Upper lobe of left lung (tissue), 6 donors: ENCODE results near the gene PCSK1. TPM values are rescaled to one million over a fixed set of nuclear protein-coding genes. Genes with fewer than 3 reads are reported as not detected.
A peak's percentile ranks its signal among the peaks of the same experiment; 100 is the strongest.

ENCODE experiments used
- ATAC-seq, 2 donors: fragments of 200-7000 bp; cut with Tn5 transposase; one replicate each; pipeline ENCODE4 v1.9.1; 2022; ENCODE audit warnings: mild to moderate bottlenecking in 2 of 2, moderate library complexity in 2 of 2; ENCODE audit not compliant: low FRiP score in 2 of 2
- DNase-seq, 2 donors: peaks; one replicate each; pipeline ENCODE4 v3.0.0-alpha.2; 2019 to 2020
- H3K27ac ChIP-seq, 4 donors: fragments of 200-600 bp; sonication (generic); one replicate each; pipeline ENCODE4 v1.5.1; 2016 to 2019
- H3K27me3 ChIP-seq, 4 donors: fragments of 200-600 bp; sonication (generic); one replicate each; pipeline ENCODE4 v1.5.1; 2017 to 2019
- H3K36me3 ChIP-seq, 4 donors: fragments of 200-600 bp; sonication (generic); one replicate each; pipeline ENCODE4 v1.5.1; 2016 to 2019
- H3K4me1 ChIP-seq, 4 donors: fragments of 200-600 bp; sonication (generic); one replicate each; pipeline ENCODE4 v1.5.1; 2018 to 2019
- H3K4me3 ChIP-seq, 4 donors: fragments of 200-600 bp; sonication (generic); one replicate each; pipeline ENCODE4 v1.5.1; 2017 to 2019; ENCODE audit warnings: mild to moderate bottlenecking in 2 of 4, moderate library complexity in 1 of 4
- H3K9me3 ChIP-seq, 4 donors: fragments of 200-600 bp; sonication (generic); one replicate each; pipeline ENCODE4 v1.5.1; 2018 to 2019
- CTCF ChIP-seq, 6 experiments: fragments of 450-650 bp in 4 of 6; fragments of 200-600 bp in 2 of 6; sonication (generic) in 2 of 6; IDR thresholded peaks; one replicate each; pipeline ENCODE4 v1.5.1; 2016 to 2019; ENCODE audit warnings: antibody characterized with exemption in 6 of 6
- EP300 ChIP-seq, 4 donors: sonication (generic); formaldehyde crosslinking; IDR thresholded peaks; one replicate each; pipeline ENCODE4 v1.5.1; 2017; ENCODE audit warnings: antibody characterized with exemption in 4 of 4, control low read depth in 2 of 4
- POLR2A ChIP-seq, 4 donors: fragments of 450-650 bp; IDR thresholded peaks; one replicate each; pipeline ENCODE4 v1.5.1; 2016 to 2017; ENCODE audit warnings: antibody characterized with exemption in 4 of 4, mild to moderate bottlenecking in 2 of 4
- POLR2AphosphoS5 ChIP-seq, 2 donors: sonication (generic); formaldehyde crosslinking; IDR thresholded peaks; one replicate each; pipeline ENCODE4 v1.5.1; 2017; ENCODE audit warnings: antibody characterized with exemption in 2 of 2
- WGBS, 2 donors: methylation state at CpG; one replicate each; pipeline ENCODE4 v1.1.5; 2017 to 2018; 5-methylcytosine and 5-hydroxymethylcytosine counted together
- total RNA-seq, 6 donors: library from RNA; depleted of rRNA in 4 of 6; stranded (reverse); fragments of >200 nt in 4 of 6; gene quantifications; one replicate each; pipeline versions ENCODE4 v1.1.0 to v1.2.1, GENCODE V29; 2016 to 2021
- donor health status: DM: no; HTN: no; CAD: no; lungs with moderate emphysema.
- donor health status: DM: no; HTN: yes; CAD: no; lungs with severe emphysema.

PCSK1 gene
- total RNA-seq, 6 donors from 2014 or later = 0.20 to 0.79 (median 0.24) TPM; not detected in 3

- Histone ChIP-seq H3K4me3 (no peak overlapping the region), H3K4me1 (no peaks in the 10 kb centered on the region), H3K27ac (no peak overlapping the region), H3K9me3 (no peaks in the 10 kb centered on the region), H3K27me3 (no peaks in the 10 kb centered on the region), H3K36me3 (no peaks in the 10 kb centered on the region)
- peak in 1 of 2 donors; percentile 32 for ATAC-seq
- 39 to 46% methylated on average over 2 of the region's 2 CpGs for WGBS, 2 donors
- DNase-seq = no peak
- TF ChIP-seq CTCF (IDR thresholded peaks at IDR 0.05) (no peak), POLR2A (IDR thresholded peaks at IDR 0.05) (no peak), POLR2AphosphoS5 (IDR thresholded peaks at IDR 0.05) (no peak), EP300 (IDR thresholded peaks at IDR 0.05) (peak in 1 of 4 donors; percentile 32)
Observed at GRCh38 chr5:96350678-96351077, 82.4 kb downstream of the PCSK1 start.

GRCh38 chr5:96348536-96348935, 84.5 kb downstream of the PCSK1 start:
- TF ChIP-seq CTCF (IDR thresholded peaks at IDR 0.05) = no peak
- H3K27me3 ChIP-seq = no peaks in the 10 kb centered on the region
- H3K9me3 ChIP-seq = no peaks in the 10 kb centered on the region
- ATAC-seq = no peak
- H3K36me3 ChIP-seq = no peaks in the 10 kb centered on the region
- H3K4me3 ChIP-seq = no peak overlapping the region
- no peak overlapping the region for H3K27ac ChIP-seq
- WGBS, 2 donors = 81 to 91% methylated on average over 1 of the region's 1 CpG
- H3K4me1 ChIP-seq = no peaks in the 10 kb centered on the region
- no peak for DNase-seq

GRCh38 chr5:96347502-96348292, 85.4 kb downstream of the PCSK1 start:
- DNase-seq (no peak), ATAC-seq (no peak)
- TF ChIP-seq EP300 (IDR thresholded peaks at IDR 0.05) = no peak
- Histone ChIP-seq H3K36me3 (no peaks in the 10 kb centered on the region), H3K4me1 (no peaks in the 10 kb centered on the region), H3K27me3 (no peaks in the 10 kb centered on the region), H3K9me3 (no peaks in the 10 kb centered on the region), H3K27ac (no peak overlapping the region), H3K4me3 (no peak overlapping the region)
- 87 to 89% methylated on average over 4 of the region's 4 CpGs for WGBS, 2 donors

GRCh38 chr5:96344678-96345577, 88.1 kb downstream of the PCSK1 start:
- Histone ChIP-seq H3K36me3 (no peaks in the 10 kb centered on the region), H3K4me3 (no peak overlapping the region), H3K27me3 (no peaks in the 10 kb centered on the region), H3K4me1 (peaks cover 0 to 2% (median 0%) of the 10 kb centered on the region in 4 donors), H3K9me3 (no peaks in the 10 kb centered on the region), H3K27ac (no peak overlapping the region)
- ATAC-seq (peak; percentile 80 to 88), DNase-seq (no peak)
- TF ChIP-seq CTCF (IDR thresholded peaks at IDR 0.05) = peak; percentile 28 to 72 (median 50)
- no peak for TF ChIP-seq EP300 (IDR thresholded peaks at IDR 0.05)
- no peak for TF ChIP-seq POLR2A (IDR thresholded peaks at IDR 0.05)
- WGBS, 2 donors = 35 to 43% methylated on average over 6 of the region's 6 CpGs

- no peak for DNase-seq
- H3K27ac ChIP-seq = no peak overlapping the region
- no peaks in the 10 kb centered on the region for H3K36me3 ChIP-seq
- no peaks in the 10 kb centered on the region for H3K27me3 ChIP-seq
- H3K4me1 ChIP-seq = peaks cover 0 to 7% (median 0%) of the 10 kb centered on the region in 4 donors
- H3K4me3 ChIP-seq = no peak overlapping the region
- no peaks in the 10 kb centered on the region for H3K9me3 ChIP-seq
- TF ChIP-seq EP300 (IDR thresholded peaks at IDR 0.05) (no peak), POLR2AphosphoS5 (IDR thresholded peaks at IDR 0.05) (no peak), CTCF (IDR thresholded peaks at IDR 0.05) (no peak), POLR2A (IDR thresholded peaks at IDR 0.05) (no peak)
- no peak for ATAC-seq
Observed at GRCh38 chr5:96343094-96343493, 90.0 kb downstream of the PCSK1 start.
